Fibroblast of skin of left biceps (primary cell): ENCODE measurements around the gene AGAP1.

Source experiments
- DNase-seq, 2 experiments: peaks; one replicate each; pipeline ENCODE4 v3.0.0-alpha.2; 2013; ENCODE audit warnings: low read depth in 2 of 2

AGAP1 gene

GRCh38 chr2:235638541-235639427 lies 144.9 kb downstream of the AGAP1 start:
- DNase-seq = no peak

- no peak for DNase-seq
Measured at GRCh38 chr2:235639428-235639773, 145.6 kb downstream of the AGAP1 start.

- no peak for DNase-seq
Measured at GRCh38 chr2:235639885-235640284, 146.0 kb downstream of the AGAP1 start.

GRCh38 chr2:235640377-235640776 lies 146.5 kb downstream of the AGAP1 start:
- DNase-seq = no peak

- DNase-seq = no peak
Measured at GRCh38 chr2:235640926-235641723, 147.3 kb downstream of the AGAP1 start.

GRCh38 chr2:235641956-235642355 lies 148.1 kb downstream of the AGAP1 start:
- no peak for DNase-seq

- no peak for DNase-seq
Measured at GRCh38 chr2:235642446-235643098, 148.7 kb downstream of the AGAP1 start.

GRCh38 chr2:235643680-235644511 lies 150.1 kb downstream of the AGAP1 start:
- DNase-seq = no peak

- no peak for DNase-seq
Measured at GRCh38 chr2:235647264-235647663, 153.4 kb downstream of the AGAP1 start.

- DNase-seq = no peak
Measured at GRCh38 chr2:235647877-235648276, 154.0 kb downstream of the AGAP1 start.

- no peak for DNase-seq
Measured at GRCh38 chr2:235649418-235649817, 155.6 kb downstream of the AGAP1 start.

GRCh38 chr2:235651643-235652042 lies 157.8 kb downstream of the AGAP1 start:
- no peak for DNase-seq

GRCh38 chr2:235654103-235654813 lies 160.4 kb downstream of the AGAP1 start:
- DNase-seq = no peak

GRCh38 chr2:235658351-235659174 lies 164.7 kb downstream of the AGAP1 start:
- DNase-seq = no peak

- DNase-seq = peak; percentile 47 to 51
Measured at GRCh38 chr2:235659767-235660322, 166.0 kb downstream of the AGAP1 start.

- no peak for DNase-seq
Measured at GRCh38 chr2:235660484-235661082, 166.7 kb downstream of the AGAP1 start.

GRCh38 chr2:235661167-235661937 lies 167.5 kb downstream of the AGAP1 start:
- DNase-seq = no peak

- no peak for DNase-seq
Measured at GRCh38 chr2:235661952-235662351, 168.1 kb downstream of the AGAP1 start.
